CD8-positive, alpha-beta memory T cell (primary cell): ENCODE results near the gene TWF1. TPM values are rescaled to one million over a fixed set of nuclear protein-coding genes. Genes with fewer than 3 reads are reported as not detected.

ENCODE experiments used
- CTCF ChIA-PET: fragments of 350-600 bp; sonication (Branson Sonifier 250); formaldehyde crosslinking; loops from one replicate; lab custom pipeline; 2021; ENCODE audit warnings: antibody characterized with exemption; lab: Charles Lee
- POLR2A ChIA-PET: fragments of 350-600 bp; sonication (Branson Sonifier 250); formaldehyde crosslinking; loops from one replicate; lab custom pipeline; 2021; ENCODE audit warnings: antibody characterized with exemption; lab: Charles Lee
- DNase-seq, 5 donors: peaks; one replicate each; pipeline versions ENCODE4 v3.0.0 to v3.0.0-alpha.2; 2020 to 2022; ENCODE audit warnings: mixed read lengths in 1 of 5
- H3K27ac ChIP-seq: one replicate; pipeline ENCODE4 v1.7.0; 2013; ENCODE audit warnings: low read depth, mild to moderate bottlenecking, low read length, moderate library complexity
- H3K27me3 ChIP-seq: 2 replicates; pipeline ENCODE4 v1.7.0; 2013; ENCODE audit warnings: low read length, mild to moderate bottlenecking; ENCODE audit not compliant: insufficient read depth, poor library complexity, severe bottlenecking
- H3K36me3 ChIP-seq: 2 replicates; pipeline ENCODE4 v1.7.0; 2013; ENCODE audit warnings: mild to moderate bottlenecking, low read length, moderate library complexity; ENCODE audit not compliant: insufficient read depth
- H3K4me1 ChIP-seq: 2 replicates; pipeline ENCODE4 v1.7.0; 2013; ENCODE audit warnings: mild to moderate bottlenecking, low read length, moderate library complexity; ENCODE audit not compliant: insufficient read depth
- H3K4me3 ChIP-seq: 2 replicates; pipeline ENCODE4 v1.7.0; 2013; ENCODE audit warnings: mild to moderate bottlenecking, low read length
- H3K9me3 ChIP-seq: 2 replicates; pipeline ENCODE4 v1.7.0; 2013; ENCODE audit warnings: mild to moderate bottlenecking, low read length
- H3K27ac Mint-ChIP-seq, 8 donors: one replicate each; pipeline ENCODE4 v1.8.0; 2020 to 2021; ENCODE audit warnings: mixed read lengths in 8 of 8, mild to moderate bottlenecking in 6 of 8, inconsistent platforms in 3 of 8, moderate library complexity in 3 of 8
- H3K27me3 Mint-ChIP-seq, 2 donors: one replicate each; pipeline ENCODE4 v1.8.0; 2020 to 2021; ENCODE audit warnings: mixed read lengths in 2 of 2, mild to moderate bottlenecking in 1 of 2, moderate library complexity in 1 of 2
- H3K36me3 Mint-ChIP-seq, 3 donors: one replicate each; pipeline ENCODE4 v1.8.0; 2020 to 2021; ENCODE audit warnings: mixed read lengths in 3 of 3, inconsistent platforms in 1 of 3, mild to moderate bottlenecking in 1 of 3
- H3K4me1 Mint-ChIP-seq, 3 donors: one replicate each; pipeline ENCODE4 v1.8.0; 2020 to 2021; ENCODE audit warnings: mixed read lengths in 3 of 3, inconsistent platforms in 1 of 3, mild to moderate bottlenecking in 1 of 3
- H3K4me3 Mint-ChIP-seq, 7 donors: one replicate each; pipeline ENCODE4 v1.8.0; 2020 to 2021; ENCODE audit warnings: mixed read lengths in 7 of 7, mild to moderate bottlenecking in 6 of 7, moderate library complexity in 4 of 7, inconsistent platforms in 2 of 7
- H3K9me3 Mint-ChIP-seq, 5 donors: one replicate each; pipeline ENCODE4 v1.8.0; 2020 to 2022; ENCODE audit warnings: mixed read lengths in 5 of 5, mild to moderate bottlenecking in 3 of 5, moderate library complexity in 2 of 5, inconsistent platforms in 1 of 5
- polyA plus RNA-seq: library from polyadenylated mRNA; unstranded; fragments of 300-500 nt; fragmentation: Illumina TruSeq; gene quantifications from one replicate; pipeline ENCODE4 v1.2.3, GENCODE V29; 2021
- total RNA-seq, 2 experiments: library from RNA; stranded (reverse); gene quantifications; one replicate each; pipeline ENCODE4 v1.2.3, GENCODE V29; 2021

Gene TWF1
- total and polyA plus RNA-seq, 3 experiments from 2014 or later, result 13.9 to 32.1 (median 29.7) TPM

DNA sequence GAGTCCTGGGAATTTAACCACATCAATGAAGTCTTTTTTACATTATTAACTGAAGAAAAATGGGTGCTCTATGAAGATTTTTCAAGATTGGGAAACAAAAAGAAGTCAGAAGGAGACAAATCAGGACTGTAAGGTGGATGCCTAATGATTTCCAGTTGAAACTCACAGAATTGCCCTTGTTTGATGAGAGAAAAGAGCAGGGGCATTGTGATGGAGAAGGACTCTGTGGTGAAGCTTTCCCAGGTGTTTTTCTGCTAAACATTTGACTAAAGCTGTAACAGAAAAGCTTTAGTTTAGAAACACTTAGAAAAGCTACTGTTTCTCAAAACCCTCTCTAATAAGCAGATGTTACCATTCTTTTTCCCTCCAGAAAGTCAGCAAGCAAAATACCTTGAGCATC is 41.6 kb downstream of the TWF1 start:
- no peak overlapping the region for H3K4me3 Mint-ChIP-seq
- ChIA-PET POLR2A (no interaction called here), CTCF (no interaction called here)
- H3K9me3 Mint-ChIP-seq, result no peaks in the 10 kb centered on the region
- H3K4me3 ChIP-seq, result no peak overlapping the region
- no peaks in the 10 kb centered on the region for H3K27me3 Mint-ChIP-seq
- no peak for DNase-seq
- H3K36me3 Mint-ChIP-seq, result peaks cover 0 to 38% (median 9%) of the 10 kb centered on the region in 3 donors
- H3K27ac Mint-ChIP-seq, result no peak overlapping the region
- H3K9me3 ChIP-seq, result no peaks in the 10 kb centered on the region
- H3K27ac ChIP-seq, result no peak overlapping the region
- H3K36me3 ChIP-seq, result no peaks in the 10 kb centered on the region
- H3K27me3 ChIP-seq, result no peaks in the 10 kb centered on the region
- peaks cover 46 to 54% (median 52%) of the 10 kb centered on the region in 3 donors for H3K4me1 Mint-ChIP-seq
- peaks cover 35% of the 10 kb centered on the region for H3K4me1 ChIP-seq

DNA sequence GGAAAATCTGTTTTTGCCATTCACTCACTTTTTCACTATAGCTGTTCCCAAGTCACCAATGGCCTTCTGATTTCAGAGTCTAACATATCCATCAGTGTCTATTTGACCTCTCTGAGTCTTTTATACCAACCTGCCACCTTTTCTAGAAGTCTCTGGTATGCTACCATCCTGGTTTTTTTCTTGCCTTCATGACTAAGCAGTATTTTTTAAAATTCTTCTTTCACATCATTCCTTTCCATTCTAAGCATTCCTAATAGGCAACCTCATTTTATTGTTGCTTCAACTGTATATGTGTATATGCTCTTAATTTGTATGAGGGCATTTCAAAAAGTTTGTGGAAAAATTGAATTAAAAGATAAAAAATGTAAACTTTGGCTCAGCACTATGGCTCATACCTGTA is 42.3 kb downstream of the TWF1 start:
- Mint-ChIP-seq H3K9me3 (no peaks in the 10 kb centered on the region), H3K4me1 (peaks cover 47 to 56% (median 55%) of the 10 kb centered on the region in 3 donors), H3K4me3 (peak overlapping the region in 1 of 7 donors; percentile 43), H3K27ac (peak overlapping the region in 1 of 8 donors; percentile 85), H3K27me3 (peaks cover 0 to 2% of the 10 kb centered on the region in 2 donors), H3K36me3 (peaks cover 0 to 37% (median 7%) of the 10 kb centered on the region in 3 donors)
- ChIA-PET POLR2A (no interaction called here), CTCF (no interaction called here)
- no peak for DNase-seq
- H3K9me3 ChIP-seq, result no peaks in the 10 kb centered on the region
- no peak overlapping the region for H3K27ac ChIP-seq
- H3K4me3 ChIP-seq, result no peak overlapping the region
- H3K36me3 ChIP-seq, result no peaks in the 10 kb centered on the region
- H3K4me1 ChIP-seq, result peaks cover 35% of the 10 kb centered on the region
- no peaks in the 10 kb centered on the region for H3K27me3 ChIP-seq

DNA sequence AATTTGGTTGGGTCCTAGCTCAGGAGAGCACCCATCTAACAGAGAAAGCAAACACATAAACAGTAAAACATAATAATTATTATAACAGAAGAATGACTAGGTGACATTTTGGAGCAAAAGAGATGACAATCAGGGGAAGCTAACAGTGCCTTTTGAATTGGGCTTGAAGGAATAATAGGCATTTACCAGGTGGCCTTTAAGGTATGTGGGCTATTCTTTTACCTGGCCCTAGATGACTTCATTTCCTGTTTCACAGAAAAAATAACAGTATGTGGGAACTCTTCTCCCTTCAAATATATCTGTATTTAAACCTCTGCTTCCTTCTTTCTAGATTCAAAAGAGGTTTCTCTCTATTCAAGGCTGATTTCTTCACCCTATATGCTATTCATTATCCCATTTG is 43.5 kb downstream of the TWF1 start:
- Mint-ChIP-seq H3K4me3 (peak overlapping the region in 3 of 7 donors; percentile 20 to 48 (median 25)), H3K27ac (peak overlapping the region in 6 of 8 donors; percentile 19 to 87 (median 48)), H3K36me3 (peaks cover 0 to 30% (median 4%) of the 10 kb centered on the region in 3 donors), H3K4me1 (peaks cover 56 to 67% (median 63%) of the 10 kb centered on the region in 3 donors), H3K27me3 (peaks cover 0 to 2% of the 10 kb centered on the region in 2 donors), H3K9me3 (no peaks in the 10 kb centered on the region)
- no peaks in the 10 kb centered on the region for H3K36me3 ChIP-seq
- POLR2A ChIA-PET, result no interaction called here
- no peak overlapping the region for H3K27ac ChIP-seq
- no peaks in the 10 kb centered on the region for H3K27me3 ChIP-seq
- no peak for DNase-seq
- H3K4me3 ChIP-seq, result no peak overlapping the region
- CTCF ChIA-PET, result no interaction called here
- peaks cover 42% of the 10 kb centered on the region for H3K4me1 ChIP-seq
- H3K9me3 ChIP-seq, result no peaks in the 10 kb centered on the region

DNA sequence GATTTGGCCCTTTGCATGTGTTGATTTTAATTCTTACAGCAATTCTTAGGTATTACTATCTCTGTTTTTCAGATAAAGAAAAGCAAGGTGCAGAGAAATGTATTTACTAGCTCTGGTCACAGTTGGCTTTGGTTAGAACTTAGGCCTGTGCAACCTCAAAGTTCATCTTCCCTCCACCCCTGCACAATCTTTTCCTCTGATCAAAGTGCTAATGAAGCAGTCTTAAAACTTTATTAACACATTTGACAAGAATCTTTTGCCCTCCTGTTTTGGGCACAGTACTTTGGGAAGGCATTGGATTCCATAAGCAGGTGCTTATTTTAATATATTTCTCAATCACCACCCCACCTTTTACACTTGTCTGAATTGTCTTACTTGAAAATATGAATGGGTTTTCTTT is 44.6 kb downstream of the TWF1 start:
- CTCF ChIA-PET, result no interaction called here
- Mint-ChIP-seq H3K4me1 (peaks cover 63 to 75% (median 73%) of the 10 kb centered on the region in 3 donors), H3K36me3 (peaks cover 0 to 30% (median 4%) of the 10 kb centered on the region in 3 donors)

DNA sequence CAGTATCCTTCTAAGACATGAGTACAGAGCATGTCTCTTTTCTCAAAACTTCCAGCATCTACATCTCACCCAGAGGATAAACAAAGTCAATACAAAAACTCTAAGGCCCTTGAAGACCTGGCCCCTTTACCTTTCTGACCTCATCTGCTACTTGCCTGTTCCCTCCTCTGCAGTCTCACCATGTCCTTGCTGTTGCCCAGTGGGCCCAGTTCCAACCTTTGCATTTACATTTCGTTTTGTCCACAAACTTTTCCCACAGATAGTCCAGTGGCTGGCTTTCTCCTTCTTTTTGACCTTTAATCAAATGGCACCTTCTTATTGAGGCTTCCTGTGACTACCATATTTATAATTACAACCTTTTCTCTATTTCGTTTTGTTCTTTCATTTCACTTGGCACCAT is 45.7 kb downstream of the TWF1 start:
- Mint-ChIP-seq H3K4me1 (peaks cover 72 to 86% (median 84%) of the 10 kb centered on the region in 3 donors), H3K36me3 (peaks cover 0 to 30% (median 4%) of the 10 kb centered on the region in 3 donors), H3K27me3 (peaks cover 0 to 2% of the 10 kb centered on the region in 2 donors), H3K27ac (peak overlapping the region; percentile 87 to 100 (median 99)), H3K9me3 (no peaks in the 10 kb centered on the region), H3K4me3 (peak overlapping the region; percentile 94 to 99 (median 98))
- ChIA-PET POLR2A (interaction anchor here (0.9 to 1.4 kb wide), 2 partner anchors 19 to 33 kb away, joined by 3 read pairs; no protein-coding TSS in a partner anchor), CTCF (no interaction called here)
- Histone ChIP-seq H3K27ac (no peak overlapping the region), H3K36me3 (no peaks in the 10 kb centered on the region), H3K4me1 (peaks cover 46% of the 10 kb centered on the region), H3K27me3 (no peaks in the 10 kb centered on the region), H3K9me3 (no peaks in the 10 kb centered on the region), H3K4me3 (peak overlapping the region; percentile 63)
- DNase-seq, result no peak

More for the DNA sequence above, 44.6 kb downstream of the TWF1 start:
- Histone ChIP-seq H3K27ac (no peak overlapping the region), H3K4me1 (peaks cover 46% of the 10 kb centered on the region), H3K36me3 (no peaks in the 10 kb centered on the region), H3K27me3 (no peaks in the 10 kb centered on the region), H3K9me3 (no peaks in the 10 kb centered on the region), H3K4me3 (no peak overlapping the region)
- no peaks in the 10 kb centered on the region for H3K9me3 Mint-ChIP-seq
- H3K27me3 Mint-ChIP-seq, result peaks cover 0 to 2% of the 10 kb centered on the region in 2 donors
- H3K4me3 Mint-ChIP-seq, result peak overlapping the region; percentile 49 to 78 (median 66)
- POLR2A ChIA-PET, result no interaction called here
- no peak for DNase-seq
- peak overlapping the region; percentile 18 to 87 (median 54) for H3K27ac Mint-ChIP-seq

DNA sequence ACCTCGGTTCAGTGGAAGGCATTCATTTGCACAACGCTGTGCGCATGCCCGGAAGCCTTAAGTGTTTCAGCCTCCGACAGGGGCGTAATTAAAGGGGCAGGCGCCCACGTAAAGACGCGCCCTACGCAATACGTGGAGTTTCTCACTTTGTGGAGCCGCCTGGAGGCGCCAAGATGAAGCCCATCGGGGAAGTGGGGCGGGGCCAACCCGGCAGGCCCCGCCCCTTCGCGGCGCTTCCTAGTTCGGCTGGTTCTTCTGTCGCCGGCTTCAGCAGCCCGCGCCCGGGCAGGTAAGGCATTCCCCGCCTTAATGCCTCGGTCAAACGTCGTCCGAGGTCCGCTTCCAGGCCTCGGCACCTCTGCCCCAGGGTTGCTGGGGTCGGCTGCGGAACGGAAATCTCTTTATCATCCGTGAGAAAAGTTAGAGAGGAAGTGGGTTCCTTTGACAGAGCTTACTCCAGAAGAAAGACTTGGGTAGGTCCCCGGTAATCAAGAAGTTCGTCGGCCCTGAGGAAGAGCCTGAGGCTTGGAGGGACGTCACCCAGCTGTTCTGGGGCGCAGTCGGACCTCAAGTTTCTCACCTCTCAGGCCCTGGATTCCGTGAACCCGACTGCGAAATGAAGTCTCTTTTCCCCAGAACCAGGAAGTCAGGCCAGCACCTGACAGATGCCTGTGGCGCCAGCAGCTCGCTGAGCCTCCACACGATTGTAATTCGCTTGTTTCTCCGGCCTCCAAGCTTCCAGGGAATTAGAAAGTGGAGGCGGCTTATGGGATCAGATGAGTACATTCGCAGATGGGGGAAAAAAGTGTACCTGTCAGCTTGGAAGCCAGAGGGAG is 47.2 kb downstream of the TWF1 start, which contains the start of the genes IRAK4 and PUS7L:
TSS of gene IRAK4 (plus strand) at position 224 of the 836 bp plus-strand sequence. CDS start 9,161 bp downstream, outside the sequence.
TSS of gene PUS7L (minus strand) at position 63 of the 836 bp plus-strand sequence. CDS start 3,545 bp downstream, outside the sequence.
- Mint-ChIP-seq H3K36me3 (peaks cover 12 to 30% (median 12%) of the 10 kb centered on the region in 3 donors), H3K27ac (peak within 1 kb of the TSS; percentile 98 to 100 (median 99)), H3K4me1 (peaks cover 73 to 90% (median 88%) of the 10 kb centered on the region in 3 donors), H3K4me3 (peak within 1 kb of the TSS; percentile 94 to 99 (median 98)), H3K9me3 (no peaks in the 10 kb centered on the region), H3K27me3 (peaks cover 0 to 2% of the 10 kb centered on the region in 2 donors)
- no peaks in the 10 kb centered on the region for H3K27me3 ChIP-seq
- H3K4me1 ChIP-seq, result peaks cover 46% of the 10 kb centered on the region
- H3K36me3 ChIP-seq, result peaks cover 3% of the 10 kb centered on the region
- ChIA-PET POLR2A (interaction anchor here (1.4 to 2.4 kb wide), 3 partner anchors 34 to 77 kb away, joined by 3 to 30 read pairs (median 8); partner anchors contain the start of genes TMEM117 and TWF1), CTCF (interaction anchor here (0.9 to 2.3 kb wide), 10 partner anchors 10 to 124 kb away, joined by 3 to 15 read pairs (median 3); partner anchors contain the start of genes TMEM117 and TWF1)
- peak; percentile 93 to 97 (median 94) for DNase-seq
- H3K4me3 ChIP-seq, result peak within 1 kb of the TSS; percentile 63
- H3K9me3 ChIP-seq, result no peaks in the 10 kb centered on the region
- peak within 1 kb of the TSS; percentile 93 for H3K27ac ChIP-seq

DNA sequence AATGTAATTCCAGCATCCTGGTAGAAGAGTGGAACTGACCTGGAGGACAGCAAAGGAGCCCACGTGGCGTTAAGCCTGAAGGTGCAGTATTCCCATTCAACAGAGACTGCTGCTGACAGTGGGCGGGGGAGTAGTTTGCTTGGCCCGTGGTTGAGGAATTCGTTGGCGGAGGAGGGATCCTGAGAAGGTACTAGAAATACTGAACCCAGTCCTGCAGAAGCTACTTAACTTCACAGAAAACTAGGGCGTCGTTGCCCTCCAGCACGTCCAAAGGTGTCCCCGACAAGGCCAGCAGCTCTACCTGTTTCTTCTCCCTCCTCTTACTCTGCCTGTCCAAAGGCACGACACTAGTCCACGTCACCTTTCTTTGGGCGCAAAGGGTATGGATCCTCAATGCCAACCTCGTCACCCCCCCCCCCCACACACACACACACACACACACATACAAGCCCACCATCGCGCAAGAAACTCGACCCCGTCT is 47.8 kb downstream of the TWF1 start:
- Histone ChIP-seq H3K27ac (peak overlapping the region; percentile 93), H3K27me3 (no peaks in the 10 kb centered on the region), H3K36me3 (peaks cover 3% of the 10 kb centered on the region), H3K4me3 (peak overlapping the region; percentile 63), H3K9me3 (no peaks in the 10 kb centered on the region), H3K4me1 (peaks cover 46% of the 10 kb centered on the region)
- ChIA-PET POLR2A (interaction anchor here (1.7 to 2.4 kb wide), 2 partner anchors 48 to 77 kb away, joined by 8 to 30 read pairs; partner anchors contain the start of genes TMEM117 and TWF1), CTCF (interaction anchor here (1.0 to 2.3 kb wide), 6 partner anchors 9 to 124 kb away, joined by 3 to 15 read pairs (median 4); partner anchors contain the start of gene TWF1)
- Mint-ChIP-seq H3K4me3 (peak overlapping the region; percentile 94 to 99 (median 98)), H3K9me3 (no peaks in the 10 kb centered on the region), H3K27ac (peak overlapping the region; percentile 98 to 100 (median 99)), H3K27me3 (peaks cover 0 to 2% of the 10 kb centered on the region in 2 donors), H3K4me1 (peaks cover 75 to 92% (median 89%) of the 10 kb centered on the region in 3 donors), H3K36me3 (peaks cover 8 to 32% (median 12%) of the 10 kb centered on the region in 3 donors)
- no peak for DNase-seq
